Fibroblast of lung (primary cell): ENCODE measurements around the gene AIPL1. TPM values are rescaled to one million over a fixed set of nuclear protein-coding genes. Genes with fewer than 3 reads are reported as not detected.

ENCODE experiments used
- DNase-seq, 2 donors: peaks; one replicate each; pipeline versions ENCODE4 v3.0.0 to v3.0.0-alpha.2; 2010; ENCODE audit warnings: low read depth in 2 of 2
- H2AFZ ChIP-seq: 2 replicates; pipeline ENCODE4 v1.5.1; 2012; ENCODE audit warnings: low read length, control low read depth, inconsistent platforms
- H3K27ac ChIP-seq: 2 replicates; pipeline ENCODE4 v1.5.1; 2011; ENCODE audit warnings: low read length, control low read depth; ENCODE audit not compliant: insufficient read depth
- H3K27me3 ChIP-seq: 2 replicates; pipeline ENCODE4 v1.5.1; 2011; ENCODE audit warnings: mild to moderate bottlenecking, low read length; ENCODE audit not compliant: control insufficient read depth, insufficient read depth
- H3K36me3 ChIP-seq: 2 replicates; pipeline ENCODE4 v1.5.1; 2011; ENCODE audit warnings: low read length; ENCODE audit not compliant: control insufficient read depth, insufficient read depth
- H3K4me1 ChIP-seq: 2 replicates; pipeline ENCODE4 v1.5.1; 2011; ENCODE audit warnings: low read length; ENCODE audit not compliant: control insufficient read depth, insufficient read depth; ENCODE audit errors: extremely low read depth
- H3K4me2 ChIP-seq: 2 replicates; pipeline ENCODE4 v1.5.1; 2011; ENCODE audit warnings: low read length, control low read depth; ENCODE audit not compliant: insufficient read depth; ENCODE audit errors: extremely low read depth
- H3K4me3 ChIP-seq, 4 experiments: fragments of 200-600 bp in 1 of 4; sonication (generic) in 1 of 4; replicated peaks in 1 of 4; 2 replicates each; pipeline ENCODE4 v1.5.1; 2011 to 2016; ENCODE audit warnings: low read length in 4 of 4, low read depth in 3 of 4, mild to moderate bottlenecking in 3 of 4, control low read depth in 2 of 4, inconsistent platforms in 1 of 4, mixed read lengths in 1 of 4; ENCODE audit not compliant: insufficient read depth in 1 of 4; ENCODE audit errors: control extremely low read depth in 1 of 4
- H3K79me2 ChIP-seq: 2 replicates; pipeline ENCODE4 v1.5.1; 2012; ENCODE audit warnings: mild to moderate bottlenecking, low read length, inconsistent platforms; ENCODE audit not compliant: control insufficient read depth, insufficient read depth
- H3K9ac ChIP-seq: 2 replicates; pipeline ENCODE4 v1.5.1; 2011; ENCODE audit warnings: mild to moderate bottlenecking, low read length, control low read depth; ENCODE audit not compliant: insufficient read depth
- H3K9me3 ChIP-seq: 2 replicates; pipeline ENCODE4 v1.5.1; 2012; ENCODE audit warnings: low read depth, low read length; ENCODE audit not compliant: control insufficient read depth, insufficient read depth
- H4K20me1 ChIP-seq: 2 replicates; pipeline ENCODE4 v1.5.1; 2011; ENCODE audit warnings: low read length; ENCODE audit not compliant: control insufficient read depth, insufficient read depth; ENCODE audit errors: extremely low read depth
- CTCF ChIP-seq, 2 donors: IDR thresholded peaks in 1 of 2; conservative IDR thresholded peaks in 1 of 2; 1 replicate in 1 of 2; 2 replicates in 1 of 2; pipeline ENCODE4 v1.5.1; 2011 to 2012; ENCODE audit warnings: low read length in 2 of 2, control low read depth in 1 of 2, inconsistent platforms in 1 of 2, low read depth in 1 of 2, mild to moderate bottlenecking in 1 of 2
- EZH2 ChIP-seq: IDR thresholded peaks from 2 replicates; pipeline ENCODE4 v1.5.1; 2012; ENCODE audit warnings: low read length, control low read depth, mild to moderate bottlenecking; ENCODE audit errors: missing control alignments
- polyA plus RNA-seq, 2 donors: library from polyadenylated mRNA; depleted of rRNA in 1 of 2; stranded (reverse) in 1 of 2; unstranded in 1 of 2; fragments of >200 nt; gene quantifications; 2 replicates each; pipeline ENCODE4 v1.2.1, GENCODE V29; 2011 to 2012; ENCODE audit warnings: missing spikeins in 1 of 2
- total RNA-seq: library from RNA; depleted of rRNA; stranded (reverse); fragments of >200 nt; gene quantifications from 2 replicates; pipeline ENCODE4 v1.2.1, GENCODE V29; 2014

AIPL1 gene
- total and polyA plus RNA-seq, 2 donors (not counting 1 experiment from before 2014, with no cell fraction given), result 0.05 TPM; not detected in 1

DNA sequence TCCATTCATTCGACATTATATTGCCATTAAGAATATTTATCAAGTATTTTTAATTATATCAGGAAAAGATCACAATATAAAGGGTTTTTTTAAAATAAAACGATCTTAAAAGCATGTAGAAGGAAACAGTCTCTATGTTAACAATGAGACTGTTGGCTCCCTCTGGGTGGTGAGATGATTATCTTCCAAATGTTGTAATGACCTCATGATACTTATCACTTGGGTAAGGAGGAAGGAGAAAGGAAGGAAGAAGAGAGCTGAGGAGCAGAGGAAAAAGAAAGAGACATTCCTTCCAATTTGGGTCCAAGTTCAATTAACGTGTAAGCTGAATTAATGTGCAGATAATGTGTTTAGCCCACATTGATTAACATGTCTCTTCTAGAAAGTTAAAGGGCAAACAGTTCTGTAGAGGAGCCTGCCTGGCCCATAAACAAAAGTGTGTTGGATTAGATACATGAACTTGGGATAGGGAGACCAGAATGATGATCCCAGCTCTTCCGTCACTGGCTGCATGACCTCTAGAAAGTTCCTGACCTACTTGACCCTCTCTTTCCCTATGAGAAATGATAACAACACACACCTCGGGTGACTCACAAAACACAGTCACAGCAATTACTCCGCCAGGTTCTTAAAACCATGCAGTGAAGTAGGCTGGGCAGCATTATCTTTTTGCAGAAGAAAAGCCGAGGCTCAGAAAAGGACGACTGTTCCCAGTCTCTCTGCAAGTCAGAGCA is 41.3 kb upstream of the AIPL1 start:
- no peaks in the 10 kb centered on the region for H3K79me2 ChIP-seq
- H3K4me2 ChIP-seq, result no peak overlapping the region
- no peaks in the 10 kb centered on the region for H3K36me3 ChIP-seq
- TF ChIP-seq EZH2, result no peak
- TF ChIP-seq CTCF (conservative IDR thresholded peaks at IDR 0.05 in 1 of 2, IDR thresholded peaks at IDR 0.05 in 1 of 2; ENCODE audit: low read depth in 1 of 2, low read length in 2 of 2), result no peak
- H3K4me3 ChIP-seq, result no peak overlapping the region
- no peaks in the 10 kb centered on the region for H4K20me1 ChIP-seq
- DNase-seq, result no peak
- H3K27me3 ChIP-seq, result peaks cover 9% of the 10 kb centered on the region
- no peak overlapping the region for H3K9ac ChIP-seq
- H3K27ac ChIP-seq, result no peak overlapping the region
- no peak overlapping the region for H2AFZ ChIP-seq
- H3K4me1 ChIP-seq, result no peaks in the 10 kb centered on the region
- no peaks in the 10 kb centered on the region for H3K9me3 ChIP-seq

DNA sequence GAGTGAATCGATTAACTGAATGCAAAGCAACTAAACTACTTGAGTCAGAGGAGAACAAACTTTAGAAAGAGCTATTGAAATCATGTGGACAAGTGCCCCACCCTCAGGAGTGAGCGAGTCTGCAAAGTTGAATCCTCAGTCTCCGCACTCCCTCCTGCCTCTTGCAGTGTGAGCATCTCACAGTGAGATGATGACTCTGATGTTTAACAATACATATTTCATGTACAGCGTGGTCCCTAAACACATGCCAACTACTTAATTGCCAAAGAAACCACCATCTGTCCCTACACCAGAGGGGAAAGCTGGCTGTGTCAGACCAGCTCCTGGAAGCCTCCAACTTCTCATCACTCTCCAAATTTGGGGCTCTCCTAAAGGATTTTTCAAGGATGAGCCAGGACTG is 40.5 kb upstream of the AIPL1 start:
- no peaks in the 10 kb centered on the region for H3K79me2 ChIP-seq
- H3K4me2 ChIP-seq, result no peak overlapping the region
- H3K4me3 ChIP-seq, result no peak overlapping the region
- DNase-seq, result no peak
- H3K27me3 ChIP-seq, result peaks cover 4% of the 10 kb centered on the region
- TF ChIP-seq EZH2, result no peak
- no peak for TF ChIP-seq CTCF (conservative IDR thresholded peaks at IDR 0.05 in 1 of 2, IDR thresholded peaks at IDR 0.05 in 1 of 2; ENCODE audit: low read depth in 1 of 2, low read length in 2 of 2)
- no peaks in the 10 kb centered on the region for H3K36me3 ChIP-seq
- no peak overlapping the region for H3K9ac ChIP-seq
- no peaks in the 10 kb centered on the region for H4K20me1 ChIP-seq
- no peaks in the 10 kb centered on the region for H3K4me1 ChIP-seq
- no peak overlapping the region for H3K27ac ChIP-seq
- H2AFZ ChIP-seq, result no peak overlapping the region
- no peaks in the 10 kb centered on the region for H3K9me3 ChIP-seq

DNA sequence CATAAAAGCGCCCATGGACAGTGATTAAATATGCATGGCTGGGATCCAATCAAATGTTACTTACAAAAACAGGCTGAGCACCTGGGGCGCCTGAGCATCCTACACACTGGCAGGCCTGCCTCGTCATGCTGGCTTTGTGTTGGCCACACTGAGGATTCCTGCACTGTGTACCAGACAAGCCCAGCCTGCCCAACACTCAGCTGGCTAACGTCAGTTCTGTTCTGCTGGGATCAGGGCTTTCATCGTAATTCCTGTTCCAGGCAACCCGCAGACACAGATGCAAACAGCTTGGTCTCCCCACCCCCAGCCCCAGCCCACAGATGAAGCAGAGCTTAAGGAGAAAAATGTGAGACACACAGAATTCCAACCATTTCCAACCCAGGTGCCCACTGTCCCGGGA is 40.0 kb upstream of the AIPL1 start:
- Histone ChIP-seq H3K9ac (no peak overlapping the region), H3K27ac (no peak overlapping the region), H4K20me1 (no peaks in the 10 kb centered on the region), H3K4me2 (no peak overlapping the region), H3K4me3 (no peak overlapping the region), H3K27me3 (peaks cover 4% of the 10 kb centered on the region), H2AFZ (no peak overlapping the region), H3K36me3 (no peaks in the 10 kb centered on the region), H3K9me3 (no peaks in the 10 kb centered on the region), H3K4me1 (no peaks in the 10 kb centered on the region), H3K79me2 (no peaks in the 10 kb centered on the region)
- TF ChIP-seq EZH2 (no peak), CTCF (conservative IDR thresholded peaks at IDR 0.05 in 1 of 2, IDR thresholded peaks at IDR 0.05 in 1 of 2; ENCODE audit: low read depth in 1 of 2, low read length in 2 of 2) (no peak)
- no peak for DNase-seq
